ENCODE results near the gene ETFA.

The ETFA gene

DNA sequence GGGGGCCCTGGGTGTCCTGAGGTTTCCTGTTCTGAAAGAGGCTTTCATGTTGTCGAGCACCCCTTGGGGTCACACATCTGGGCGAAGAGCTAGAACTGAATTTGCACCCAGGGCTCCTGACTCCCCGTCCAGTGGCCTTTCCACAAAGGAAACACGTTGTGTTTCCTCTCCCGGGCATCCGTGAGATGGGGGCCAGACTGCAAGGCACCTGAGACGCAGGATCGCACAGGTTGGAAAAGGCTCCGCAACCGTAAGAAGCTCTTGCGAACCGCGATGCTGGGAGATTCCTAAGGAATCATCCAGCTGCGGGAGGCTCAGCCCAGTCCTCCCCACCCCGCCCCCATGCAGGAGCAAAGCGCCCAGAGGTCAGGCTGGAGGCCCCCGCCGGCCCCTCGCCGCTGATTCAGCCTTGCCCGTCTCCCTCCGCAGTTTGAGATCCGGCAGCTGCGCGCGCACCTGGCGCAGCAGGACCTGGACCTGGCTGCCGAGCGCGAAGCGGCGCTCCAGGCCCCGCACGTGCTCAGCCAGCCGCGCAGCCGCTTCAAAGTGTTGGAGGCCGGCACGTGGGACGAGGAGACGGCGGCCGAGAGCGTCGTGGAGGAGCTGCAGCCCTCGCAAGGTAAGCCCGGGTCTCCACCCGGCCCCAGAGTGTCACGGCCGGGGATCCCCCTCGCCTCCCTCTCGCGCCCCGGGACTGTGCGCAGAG lies 119.6 kb downstream of the ETFA start:
- H3K27ac ChIP-seq (ENCODE audit: poor library complexity, severe bottlenecking) = no peak overlapping the region
- peaks cover 8% of the 10 kb centered on the region for H3K4me1 ChIP-seq (ENCODE audit: insufficient read depth, poor library complexity, severe bottlenecking)
- no peak for ATAC-seq (ENCODE audit: low read depth)
- no peaks in the 10 kb centered on the region for H3K27me3 ChIP-seq (ENCODE audit: insufficient read depth, poor library complexity, severe bottlenecking)
- H3K36me3 ChIP-seq (ENCODE audit: low read depth) = no peaks in the 10 kb centered on the region
- TF ChIP-seq, protein P1, sequence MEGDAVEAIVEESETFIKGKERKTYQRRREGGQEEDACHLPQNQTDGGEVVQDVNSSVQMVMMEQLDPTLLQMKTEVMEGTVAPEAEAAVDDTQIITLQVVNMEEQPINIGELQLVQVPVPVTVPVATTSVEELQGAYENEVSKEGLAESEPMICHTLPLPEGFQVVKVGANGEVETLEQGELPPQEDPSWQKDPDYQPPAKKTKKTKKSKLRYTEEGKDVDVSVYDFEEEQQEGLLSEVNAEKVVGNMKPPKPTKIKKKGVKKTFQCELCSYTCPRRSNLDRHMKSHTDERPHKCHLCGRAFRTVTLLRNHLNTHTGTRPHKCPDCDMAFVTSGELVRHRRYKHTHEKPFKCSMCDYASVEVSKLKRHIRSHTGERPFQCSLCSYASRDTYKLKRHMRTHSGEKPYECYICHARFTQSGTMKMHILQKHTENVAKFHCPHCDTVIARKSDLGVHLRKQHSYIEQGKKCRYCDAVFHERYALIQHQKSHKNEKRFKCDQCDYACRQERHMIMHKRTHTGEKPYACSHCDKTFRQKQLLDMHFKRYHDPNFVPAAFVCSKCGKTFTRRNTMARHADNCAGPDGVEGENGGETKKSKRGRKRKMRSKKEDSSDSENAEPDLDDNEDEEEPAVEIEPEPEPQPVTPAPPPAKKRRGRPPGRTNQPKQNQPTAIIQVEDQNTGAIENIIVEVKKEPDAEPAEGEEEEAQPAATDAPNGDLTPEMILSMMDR (IDR thresholded peaks at IDR 0.05; ENCODE audit: poor library complexity, severe bottlenecking) = no peak
- H3K4me3 ChIP-seq (ENCODE audit: severe bottlenecking) = no peak overlapping the region
- peak; percentile 54 for DNase-seq (ENCODE audit: low spot score)
- H3K9me3 ChIP-seq (ENCODE audit: severe bottlenecking) = no peaks in the 10 kb centered on the region

DNA sequence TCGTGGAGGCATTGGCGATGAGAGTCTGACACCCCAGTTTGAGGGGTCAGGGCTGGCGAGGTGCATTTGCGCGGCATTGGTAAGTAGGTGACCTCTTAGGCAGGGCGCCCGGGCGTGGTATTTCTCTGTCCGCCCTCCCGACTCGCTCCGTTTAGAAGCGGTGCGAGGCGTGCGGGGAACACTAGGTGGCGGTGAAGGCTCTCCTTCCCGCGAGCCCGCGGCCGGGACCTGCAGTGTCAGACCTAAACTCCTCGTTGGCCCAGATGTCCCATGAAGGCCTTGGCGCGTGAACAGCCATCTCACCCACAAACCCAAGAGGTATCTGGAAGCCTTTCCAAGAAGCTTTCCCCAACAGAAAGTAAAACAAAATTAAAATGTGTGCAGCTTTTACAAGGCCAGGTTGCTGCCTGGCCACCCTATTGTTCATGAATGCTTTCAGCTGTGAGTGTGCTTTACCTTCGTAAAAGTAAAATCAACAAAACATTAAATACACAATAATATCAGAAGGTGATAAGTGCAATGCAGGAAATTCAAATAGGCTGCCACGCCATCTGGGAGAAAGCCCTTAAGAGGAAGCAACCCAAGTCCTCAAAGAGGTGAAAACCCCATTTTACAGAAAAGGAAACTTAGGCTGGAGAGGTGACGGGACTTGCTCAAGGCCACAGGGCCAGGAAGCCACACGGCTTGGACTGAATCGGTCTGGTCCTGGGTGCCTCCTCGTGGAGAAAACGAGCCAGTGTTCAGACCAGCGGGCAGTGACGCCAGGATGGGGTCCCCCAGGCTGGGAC lies 120.3 kb downstream of the ETFA start:
- Histone ChIP-seq H3K9me3 (ENCODE audit: severe bottlenecking) (no peaks in the 10 kb centered on the region), H3K36me3 (ENCODE audit: low read depth) (no peaks in the 10 kb centered on the region), H3K4me1 (ENCODE audit: insufficient read depth, poor library complexity, severe bottlenecking) (peaks cover under 1% of the 10 kb centered on the region), H3K27me3 (ENCODE audit: insufficient read depth, poor library complexity, severe bottlenecking) (no peaks in the 10 kb centered on the region), H3K4me3 (ENCODE audit: severe bottlenecking) (no peak overlapping the region), H3K27ac (ENCODE audit: poor library complexity, severe bottlenecking) (no peak overlapping the region)
- ATAC-seq (ENCODE audit: low read depth) (peak; percentile 91), DNase-seq (ENCODE audit: low spot score) (no peak)
- TF ChIP-seq, protein P1 (IDR thresholded peaks at IDR 0.05; ENCODE audit: poor library complexity, severe bottlenecking) = peak; percentile 100

DNA sequence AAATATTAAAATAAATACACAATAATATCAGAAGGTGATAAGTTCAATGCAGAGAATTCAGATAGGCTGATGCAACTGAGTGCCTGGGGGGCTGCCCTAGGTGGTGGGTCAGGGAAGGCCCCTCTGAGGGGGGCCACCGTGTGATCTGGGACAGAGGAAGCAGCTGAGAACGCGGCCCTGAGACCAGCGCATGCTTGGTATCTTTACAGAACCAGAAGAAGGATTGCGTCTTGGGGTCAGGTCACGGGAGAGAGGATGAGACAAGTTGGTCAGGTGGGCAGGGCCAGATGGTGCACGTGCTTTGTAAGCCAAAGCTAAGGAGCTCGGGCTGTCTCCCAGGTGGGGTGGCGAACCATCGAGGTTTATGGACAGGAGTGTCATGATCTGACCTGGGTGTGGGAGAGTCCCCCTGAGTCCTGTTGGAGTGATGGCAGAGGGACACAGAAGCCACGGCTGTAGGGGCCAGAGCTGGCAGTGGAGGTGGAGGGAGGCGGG lies 121.2 kb downstream of the ETFA start:
- Histone ChIP-seq H3K4me3 (ENCODE audit: severe bottlenecking) (no peak overlapping the region), H3K27ac (ENCODE audit: poor library complexity, severe bottlenecking) (no peak overlapping the region)

DNA sequence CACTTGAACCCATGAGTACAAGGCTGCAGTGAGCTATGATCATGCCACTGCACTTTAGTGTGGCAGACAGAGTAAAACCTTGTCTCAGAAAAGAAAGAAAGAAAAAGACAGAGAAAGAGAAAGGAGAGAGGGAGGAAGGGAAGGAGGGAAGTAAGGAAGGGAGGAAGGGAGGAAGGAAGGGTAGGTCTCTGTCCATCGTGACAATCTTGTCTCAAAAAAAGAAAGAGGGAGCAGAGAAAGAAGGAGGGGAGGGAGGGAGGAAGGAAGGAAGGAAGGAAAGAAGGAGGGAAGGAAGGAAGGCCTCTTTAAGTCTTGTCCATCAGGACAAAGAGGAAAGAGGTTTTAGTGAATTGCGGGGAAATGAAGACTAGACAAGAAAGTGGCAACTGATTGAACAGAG lies 122.2 kb downstream of the ETFA start:
- no peaks in the 10 kb centered on the region for H3K27me3 ChIP-seq (ENCODE audit: insufficient read depth, poor library complexity, severe bottlenecking)
- ATAC-seq (ENCODE audit: low read depth) (no peak), DNase-seq (ENCODE audit: low spot score) (no peak)
- TF ChIP-seq, protein P1 (IDR thresholded peaks at IDR 0.05; ENCODE audit: poor library complexity, severe bottlenecking) = no peak
- H3K27ac ChIP-seq (ENCODE audit: poor library complexity, severe bottlenecking) = no peak overlapping the region
- H3K36me3 ChIP-seq (ENCODE audit: low read depth) = no peaks in the 10 kb centered on the region
- H3K9me3 ChIP-seq (ENCODE audit: severe bottlenecking) = no peaks in the 10 kb centered on the region
- H3K4me3 ChIP-seq (ENCODE audit: severe bottlenecking) = no peak overlapping the region
- peaks cover 5% of the 10 kb centered on the region for H3K4me1 ChIP-seq (ENCODE audit: insufficient read depth, poor library complexity, severe bottlenecking)

More for the DNA sequence above, 121.2 kb downstream of the ETFA start:
- Histone ChIP-seq H3K27me3 (ENCODE audit: insufficient read depth, poor library complexity, severe bottlenecking) (no peaks in the 10 kb centered on the region), H3K4me1 (ENCODE audit: insufficient read depth, poor library complexity, severe bottlenecking) (peaks cover 5% of the 10 kb centered on the region), H3K36me3 (ENCODE audit: low read depth) (no peaks in the 10 kb centered on the region), H3K9me3 (ENCODE audit: severe bottlenecking) (no peaks in the 10 kb centered on the region)
- TF ChIP-seq, protein P1 (IDR thresholded peaks at IDR 0.05; ENCODE audit: poor library complexity, severe bottlenecking) = no peak
- DNase-seq (ENCODE audit: low spot score) = no peak
- ATAC-seq (ENCODE audit: low read depth) = no peak
